GM12878 (cell line): ENCODE measurements around the gene ANTKMT.

Experiments used
- CEBPZ ChIP-seq: fragments of 150-350 bp; IDR thresholded peaks from 2 replicates; pipeline ENCODE4 v1.6.1; 2016; ENCODE audit warnings: low read depth, low read length
- EGR1 ChIP-seq, 2 experiments: IDR thresholded peaks; 1 replicate in 1 of 2; 2 replicates in 1 of 2; pipeline ENCODE4 v1.6.1; 2011 to 2012; ENCODE audit warnings: low read depth in 2 of 2, low read length in 2 of 2, borderline replicate concordance in 1 of 2, mild to moderate bottlenecking in 1 of 2, moderate library complexity in 1 of 2
- EP300 ChIP-seq, 2 experiments: fragments of 150-350 bp in 1 of 2; IDR thresholded peaks; 2 replicates each; pipeline ENCODE4 v1.6.1; 2011 to 2012; ENCODE audit warnings: low read depth in 2 of 2, low read length in 2 of 2, borderline replicate concordance in 1 of 2, improper control_type of control experiment in 1 of 2, inconsistent platforms in 1 of 2; ENCODE audit not compliant: control insufficient read depth in 1 of 2
- FOXM1 ChIP-seq: IDR thresholded peaks from 2 replicates; pipeline ENCODE4 v1.6.1; 2012; ENCODE audit warnings: low read depth, mild to moderate bottlenecking, inconsistent platforms, low read length, moderate library complexity
- RBBP5 ChIP-seq: fragments of 200-600 bp; sonication (generic); conservative IDR thresholded peaks from 2 replicates; pipeline ENCODE4 v1.6.1; 2016
- SMARCA5 ChIP-seq: fragments of 450-650 bp; IDR thresholded peaks from 2 replicates; pipeline ENCODE4 v1.6.1; 2017; ENCODE audit warnings: mild to moderate bottlenecking
- SP1 ChIP-seq: IDR thresholded peaks from one replicate; pipeline ENCODE4 v1.6.1; 2011; ENCODE audit warnings: low read depth, low read length
- ZBTB33 ChIP-seq: fragments of 450-650 bp; IDR thresholded peaks from 2 replicates; pipeline ENCODE4 v1.6.1; 2017; ENCODE audit warnings: mild to moderate bottlenecking
- TF ChIP-seq, protein P1 (sequence below), 3 experiments: IDR thresholded peaks in 2 of 3; conservative IDR thresholded peaks in 1 of 3; 2 replicates each; pipeline ENCODE4 v1.5.1; 2011; ENCODE audit warnings: low read depth in 3 of 3, low read length in 3 of 3, mild to moderate bottlenecking in 3 of 3, control low read depth in 2 of 3, moderate library complexity in 2 of 3, inconsistent platforms in 1 of 3, mixed read lengths in 1 of 3; ENCODE audit not compliant: control insufficient read depth in 2 of 3, insufficient read depth in 1 of 3; ENCODE audit errors: extremely low read depth in 1 of 3

GRCh38 chr16:681746-682427 is 39.1 kb upstream of the ANTKMT start:
- TF ChIP-seq, protein P1, sequence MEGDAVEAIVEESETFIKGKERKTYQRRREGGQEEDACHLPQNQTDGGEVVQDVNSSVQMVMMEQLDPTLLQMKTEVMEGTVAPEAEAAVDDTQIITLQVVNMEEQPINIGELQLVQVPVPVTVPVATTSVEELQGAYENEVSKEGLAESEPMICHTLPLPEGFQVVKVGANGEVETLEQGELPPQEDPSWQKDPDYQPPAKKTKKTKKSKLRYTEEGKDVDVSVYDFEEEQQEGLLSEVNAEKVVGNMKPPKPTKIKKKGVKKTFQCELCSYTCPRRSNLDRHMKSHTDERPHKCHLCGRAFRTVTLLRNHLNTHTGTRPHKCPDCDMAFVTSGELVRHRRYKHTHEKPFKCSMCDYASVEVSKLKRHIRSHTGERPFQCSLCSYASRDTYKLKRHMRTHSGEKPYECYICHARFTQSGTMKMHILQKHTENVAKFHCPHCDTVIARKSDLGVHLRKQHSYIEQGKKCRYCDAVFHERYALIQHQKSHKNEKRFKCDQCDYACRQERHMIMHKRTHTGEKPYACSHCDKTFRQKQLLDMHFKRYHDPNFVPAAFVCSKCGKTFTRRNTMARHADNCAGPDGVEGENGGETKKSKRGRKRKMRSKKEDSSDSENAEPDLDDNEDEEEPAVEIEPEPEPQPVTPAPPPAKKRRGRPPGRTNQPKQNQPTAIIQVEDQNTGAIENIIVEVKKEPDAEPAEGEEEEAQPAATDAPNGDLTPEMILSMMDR (IDR thresholded peaks at IDR 0.05 in 2 of 3, conservative IDR thresholded peaks at IDR 0.05 in 1 of 3; ENCODE audit: control insufficient read depth in 2 of 3, extremely low read depth in 1 of 3, insufficient read depth in 1 of 3, low read depth in 3 of 3, low read length in 3 of 3), result no peak
- TF ChIP-seq EGR1 (IDR thresholded peaks at IDR 0.05; ENCODE audit: borderline replicate concordance in 1 of 2, low read depth in 2 of 2, low read length in 2 of 2) (no peak), EP300 (IDR thresholded peaks at IDR 0.05; ENCODE audit: borderline replicate concordance in 1 of 2, control insufficient read depth in 1 of 2, low read depth in 2 of 2, low read length in 2 of 2) (no peak), CEBPZ (no peak), RBBP5 (no peak), ZBTB33 (no peak), SP1 (no peak), SMARCA5 (no peak), FOXM1 (no peak)
